Caco-2 (cell line): ENCODE results near the gene ROBO1. TPM values are rescaled to one million over a fixed set of nuclear protein-coding genes. Genes with fewer than 3 reads are reported as not detected.

Source experiments
- BruUV-seq: library from RNA; stranded (reverse); fragments of 400-500 nt; replicated peaks from 2 replicates; lab custom pipeline; 2021; lab: Mats Ljungman, UMichigan
- CTCF ChIA-PET: fragments of 300-600 bp; sonication (Branson Sonifier 250); formaldehyde crosslinking; loops from one replicate; lab custom pipeline; 2022; ENCODE audit warnings: antibody characterized with exemption; lab: Charles Lee
- POLR2A ChIA-PET: fragments of 300-600 bp; sonication (Branson Sonifier 250); formaldehyde crosslinking; loops from one replicate; lab custom pipeline; 2022; ENCODE audit warnings: antibody characterized with exemption; lab: Charles Lee
- DNase-seq, 2 experiments: peaks; one replicate each; pipeline versions ENCODE4 v3.0.0 to v3.0.0-alpha.2; 2020 to 2022
- H3K27me3 ChIP-seq: replicated peaks from 2 replicates; pipeline ENCODE4 v1.6.0; 2011; ENCODE audit warnings: low read length; ENCODE audit not compliant: control insufficient read depth, insufficient read depth
- H3K36me3 ChIP-seq: 2 replicates; pipeline ENCODE4 v1.5.1; 2011; ENCODE audit warnings: low read length; ENCODE audit not compliant: control insufficient read depth, insufficient read depth
- H3K4me1 ChIP-seq: fragments of 250-450 bp; sonication (Bioruptor Pico); 2 replicates; pipeline ENCODE4 v1.5.1; 2020; ENCODE audit warnings: mild to moderate bottlenecking
- H3K4me3 ChIP-seq: 2 replicates; pipeline ENCODE4 v1.5.1; 2011; ENCODE audit warnings: low read depth, mild to moderate bottlenecking, control low read depth, low read length
- H3K9me3 ChIP-seq: fragments of 250-450 bp; sonication (Bioruptor Pico); 2 replicates; pipeline ENCODE4 v1.5.1; 2020; ENCODE audit warnings: mild to moderate bottlenecking, moderate library complexity
- H3K27ac Mint-ChIP-seq: one replicate; pipeline ENCODE4 v1.8.0; 2022; ENCODE audit warnings: mixed read lengths; ENCODE audit not compliant: unreplicated experiment
- H3K27me3 Mint-ChIP-seq: one replicate; pipeline ENCODE4 v1.8.0; 2022; ENCODE audit warnings: mixed read lengths; ENCODE audit not compliant: insufficient read depth, unreplicated experiment
- H3K36me3 Mint-ChIP-seq: one replicate; pipeline ENCODE4 v1.8.0; 2022; ENCODE audit warnings: mild to moderate bottlenecking, mixed read lengths; ENCODE audit not compliant: insufficient read depth, unreplicated experiment
- H3K4me1 Mint-ChIP-seq: one replicate; pipeline ENCODE4 v1.8.0; 2022; ENCODE audit warnings: low read depth, mixed read lengths; ENCODE audit not compliant: unreplicated experiment
- H3K4me3 Mint-ChIP-seq: one replicate; pipeline ENCODE4 v1.8.0; 2022; ENCODE audit warnings: mild to moderate bottlenecking, moderate library complexity, mixed read lengths; ENCODE audit not compliant: unreplicated experiment
- H3K9me3 Mint-ChIP-seq: one replicate; pipeline ENCODE4 v1.8.0; 2022; ENCODE audit warnings: mixed read lengths; ENCODE audit not compliant: unreplicated experiment
- intact Hi-C: fragments of 100-400 bp; cut with micrococcal nuclease; formaldehyde crosslinking; loops from one replicate; pipeline ENCODE4 v1.10.0; 2022; ENCODE audit not compliant: unreplicated experiment
- total RNA-seq: library from RNA; stranded (reverse); gene quantifications from 2 replicates; pipeline ENCODE4 v1.2.3, GENCODE V29; 2022
- TF ChIP-seq, protein P1 (sequence below), 2 experiments: fragments of 200-600 bp in 1 of 2; IDR thresholded peaks; 1 replicate in 1 of 2; 2 replicates in 1 of 2; pipeline versions ENCODE4 v1.5.1 to v1.8.0; 2011 to 2022; ENCODE audit warnings: antibody characterized with exemption in 1 of 2, control low read depth in 1 of 2, inconsistent platforms in 1 of 2, low read depth in 1 of 2, low read length in 1 of 2, mild to moderate bottlenecking in 1 of 2, moderate library complexity in 1 of 2; ENCODE audit not compliant: insufficient read depth in 1 of 2, severe bottlenecking in 1 of 2, unreplicated experiment in 1 of 2

Gene ROBO1
- total RNA-seq, 1 experiment from 2014 or later = 1.8 TPM

DNA sequence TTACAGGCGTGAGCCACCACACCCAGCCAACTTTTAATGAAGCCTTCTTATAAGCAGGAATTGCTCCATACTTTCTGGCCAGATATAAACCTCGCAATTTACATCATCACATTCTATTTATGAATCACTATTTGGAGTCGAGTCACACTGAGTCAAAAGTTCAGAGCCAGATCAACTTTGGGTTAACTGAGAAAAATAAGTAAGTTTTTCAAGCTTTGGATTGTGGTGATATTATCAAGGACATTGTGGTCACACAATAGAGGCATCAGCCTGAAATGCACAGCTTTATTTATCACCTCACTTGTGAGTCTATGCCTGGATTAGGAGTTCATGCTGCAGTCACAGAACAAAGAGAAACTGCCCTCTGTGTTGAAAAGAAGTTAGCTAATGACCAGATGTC lies 1163.5 kb downstream of the ROBO1 start:
- Mint-ChIP-seq H3K27me3 (no peaks in the 10 kb centered on the region), H3K36me3 (no peaks in the 10 kb centered on the region), H3K4me1 (no peaks in the 10 kb centered on the region), H3K4me3 (no peak overlapping the region), H3K27ac (no peak overlapping the region), H3K9me3 (no peaks in the 10 kb centered on the region)
- ChIA-PET CTCF (no interaction called here), POLR2A (no interaction called here)
- no TSS peak for BruUV-seq
- Histone ChIP-seq H3K4me1 (no peaks in the 10 kb centered on the region), H3K9me3 (no peaks in the 10 kb centered on the region), H3K27me3 (no peaks in the 10 kb centered on the region), H3K36me3 (no peaks in the 10 kb centered on the region), H3K4me3 (no peak overlapping the region)
- no peak for DNase-seq
- intact Hi-C loops = no loop called here
- TF ChIP-seq, protein P1, sequence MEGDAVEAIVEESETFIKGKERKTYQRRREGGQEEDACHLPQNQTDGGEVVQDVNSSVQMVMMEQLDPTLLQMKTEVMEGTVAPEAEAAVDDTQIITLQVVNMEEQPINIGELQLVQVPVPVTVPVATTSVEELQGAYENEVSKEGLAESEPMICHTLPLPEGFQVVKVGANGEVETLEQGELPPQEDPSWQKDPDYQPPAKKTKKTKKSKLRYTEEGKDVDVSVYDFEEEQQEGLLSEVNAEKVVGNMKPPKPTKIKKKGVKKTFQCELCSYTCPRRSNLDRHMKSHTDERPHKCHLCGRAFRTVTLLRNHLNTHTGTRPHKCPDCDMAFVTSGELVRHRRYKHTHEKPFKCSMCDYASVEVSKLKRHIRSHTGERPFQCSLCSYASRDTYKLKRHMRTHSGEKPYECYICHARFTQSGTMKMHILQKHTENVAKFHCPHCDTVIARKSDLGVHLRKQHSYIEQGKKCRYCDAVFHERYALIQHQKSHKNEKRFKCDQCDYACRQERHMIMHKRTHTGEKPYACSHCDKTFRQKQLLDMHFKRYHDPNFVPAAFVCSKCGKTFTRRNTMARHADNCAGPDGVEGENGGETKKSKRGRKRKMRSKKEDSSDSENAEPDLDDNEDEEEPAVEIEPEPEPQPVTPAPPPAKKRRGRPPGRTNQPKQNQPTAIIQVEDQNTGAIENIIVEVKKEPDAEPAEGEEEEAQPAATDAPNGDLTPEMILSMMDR (IDR thresholded peaks at IDR 0.05; ENCODE audit: insufficient read depth in 1 of 2, low read depth in 1 of 2, low read length in 1 of 2, severe bottlenecking in 1 of 2, unreplicated experiment in 1 of 2) = no peak

DNA sequence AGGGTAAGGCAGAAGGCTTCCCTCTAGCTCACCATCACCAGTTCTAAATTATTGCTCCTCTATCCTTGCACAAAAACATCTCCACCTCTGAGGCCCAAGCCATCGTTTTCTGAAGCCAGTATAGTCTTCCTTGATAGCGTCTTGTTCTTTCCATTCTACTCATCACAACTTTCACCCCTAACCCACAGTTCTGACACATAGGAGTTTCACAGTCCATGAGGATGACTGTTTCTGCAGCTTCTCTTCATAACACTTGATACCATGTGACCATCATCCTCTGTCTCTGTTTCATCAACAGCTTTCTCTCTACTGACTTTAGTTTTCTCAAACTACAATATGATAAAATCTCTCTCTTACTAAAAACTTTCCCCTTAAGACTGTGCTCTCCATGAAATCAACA lies 1166.5 kb downstream of the ROBO1 start:
- TF ChIP-seq, protein P1 (IDR thresholded peaks at IDR 0.05; ENCODE audit: insufficient read depth in 1 of 2, low read depth in 1 of 2, low read length in 1 of 2, severe bottlenecking in 1 of 2, unreplicated experiment in 1 of 2) = no peak
- Mint-ChIP-seq H3K36me3 (no peaks in the 10 kb centered on the region), H3K4me3 (no peak overlapping the region), H3K27ac (no peak overlapping the region), H3K27me3 (no peaks in the 10 kb centered on the region), H3K9me3 (no peaks in the 10 kb centered on the region), H3K4me1 (no peaks in the 10 kb centered on the region)
- Histone ChIP-seq H3K4me3 (no peak overlapping the region), H3K4me1 (no peaks in the 10 kb centered on the region), H3K36me3 (no peaks in the 10 kb centered on the region), H3K9me3 (no peaks in the 10 kb centered on the region), H3K27me3 (no peaks in the 10 kb centered on the region)
- DNase-seq = no peak
- no TSS peak for BruUV-seq
- CTCF ChIA-PET = no interaction called here
- POLR2A ChIA-PET = no interaction called here
- intact Hi-C loops = no loop called here

DNA sequence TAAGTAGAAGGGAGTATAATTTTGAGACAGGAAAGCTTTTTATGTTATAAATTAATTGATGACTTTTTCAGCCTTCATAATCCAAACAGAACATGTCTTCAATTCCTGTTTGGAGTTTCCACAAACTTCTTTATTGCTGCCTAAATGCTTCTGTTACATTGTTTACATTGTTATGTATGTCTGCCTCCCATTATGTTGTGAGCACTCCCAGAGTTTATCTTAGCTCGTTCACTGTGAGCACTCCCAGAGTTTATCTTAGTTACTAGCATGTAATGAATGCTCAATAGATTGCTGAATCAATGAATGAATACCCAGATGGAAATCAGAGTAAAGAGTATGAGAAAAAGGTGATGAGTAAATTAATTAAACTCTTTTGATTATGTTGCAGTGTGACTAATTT lies 1178.0 kb downstream of the ROBO1 start:
- H3K4me3 ChIP-seq = no peak overlapping the region
- Mint-ChIP-seq H3K4me1 (no peaks in the 10 kb centered on the region), H3K9me3 (no peaks in the 10 kb centered on the region), H3K4me3 (no peak overlapping the region), H3K27me3 (no peaks in the 10 kb centered on the region), H3K27ac (no peak overlapping the region), H3K36me3 (no peaks in the 10 kb centered on the region)
- no peaks in the 10 kb centered on the region for H3K27me3 ChIP-seq
- DNase-seq = no peak
- no peaks in the 10 kb centered on the region for H3K4me1 ChIP-seq
- TF ChIP-seq, protein P1 (IDR thresholded peaks at IDR 0.05; ENCODE audit: insufficient read depth in 1 of 2, low read depth in 1 of 2, low read length in 1 of 2, severe bottlenecking in 1 of 2, unreplicated experiment in 1 of 2) = no peak
- no TSS peak for BruUV-seq
- intact Hi-C loops = no loop called here
- ChIA-PET POLR2A (no interaction called here), CTCF (no interaction called here)
- H3K9me3 ChIP-seq = no peaks in the 10 kb centered on the region
- no peaks in the 10 kb centered on the region for H3K36me3 ChIP-seq
